Stimulated activated CD4-positive, alpha-beta T cell treated with anti-CD3 and anti-CD28 coated beads, Interleukin-2, amount 100 ng/mL, for 4 hours (primary cell): ENCODE results near the gene DGKQ.
"Not testable (repeated sequence)": the region's sequence is repeated elsewhere in the genome, so short reads cannot be mapped to it uniquely, and the experiment has no call there.

Experiments
- DNase-seq: peaks from one replicate; pipeline ENCODE4 v3.0.0-alpha.2; 2020; ENCODE audit warnings: low read depth

DGKQ gene

GRCh38 chr4:949656-950055 lies 23.7 kb downstream of the DGKQ start:
- DNase-seq: no peak

GRCh38 chr4:948936-949300 lies 24.5 kb downstream of the DGKQ start:
- DNase-seq: no peak

- DNase-seq: no peak
Measured at GRCh38 chr4:948101-948935, 25.1 kb downstream of the DGKQ start.

GRCh38 chr4:947491-947971 lies 25.8 kb downstream of the DGKQ start:
- no peak for DNase-seq

- no peak for DNase-seq
Measured at GRCh38 chr4:946517-947471, 26.6 kb downstream of the DGKQ start.

GRCh38 chr4:946103-946450 lies 27.3 kb downstream of the DGKQ start:
- DNase-seq: no peak

GRCh38 chr4:945274-946102 lies 27.9 kb downstream of the DGKQ start:
- DNase-seq: no peak

- DNase-seq: not testable (repeated sequence)
Measured at GRCh38 chr4:939508-939907, 33.9 kb downstream of the DGKQ start.

- no peak for DNase-seq
Measured at GRCh38 chr4:932713-933070, 40.7 kb downstream of the DGKQ start.

GRCh38 chr4:931960-932712 lies 41.2 kb downstream of the DGKQ start, which contains the start of the genes GAK and TMEM175:
GAK (minus strand) TSS chr4:932316; CDS start chr4:932187, 129 bp downstream.
TMEM175 (plus strand) TSS chr4:932460; CDS start chr4:947740, 15,280 bp downstream.
- DNase-seq: peak; percentile 95

- peak; percentile 9 for DNase-seq
Measured at GRCh38 chr4:931194-931959, 42.0 kb downstream of the DGKQ start.

GRCh38 chr4:930827-931193 lies 42.6 kb downstream of the DGKQ start:
- DNase-seq: no peak

GRCh38 chr4:930028-930551 lies 43.3 kb downstream of the DGKQ start:
- no peak for DNase-seq

- DNase-seq: no peak
Measured at GRCh38 chr4:929096-929765, 44.1 kb downstream of the DGKQ start.

- DNase-seq: not testable (repeated sequence)
Measured at GRCh38 chr4:927566-927965, 45.8 kb downstream of the DGKQ start.

- no peak for DNase-seq
Measured at GRCh38 chr4:926538-926937, 46.8 kb downstream of the DGKQ start.

- no peak for DNase-seq
Measured at GRCh38 chr4:925771-926500, 47.4 kb downstream of the DGKQ start.

- no peak for DNase-seq
Measured at GRCh38 chr4:925171-925570, 48.2 kb downstream of the DGKQ start.
